ENCODE results near the gene UCHL5. TPM values are rescaled to one million over a fixed set of nuclear protein-coding genes. Genes with fewer than 3 reads are reported as not detected.

UCHL5 gene
- total RNA-seq, 4 donors from 2014 or later, result 7.4 to 40.9 (median 23.1) TPM

- TF ChIP-seq POLR2A (IDR thresholded peaks at IDR 0.05), result no peak
- no peak for TF ChIP-seq CTCF (IDR thresholded peaks at IDR 0.05)
- H3K9me3 ChIP-seq, result no peaks in the 10 kb centered on the region
These were observed 90.1 kb downstream of the UCHL5 start for GRCh38 chr1:192969091-192969490.

GRCh38 chr1:192968323-192968722 is 90.8 kb downstream of the UCHL5 start:
- Histone ChIP-seq H3K4me3 (no peak overlapping the region), H3K27ac (peak overlapping the region in 1 of 2 donors; percentile 52), H3K4me1 (no peaks in the 10 kb centered on the region), H3K27me3 (no peaks in the 10 kb centered on the region), H3K9me3 (no peaks in the 10 kb centered on the region), H3K36me3 (no peaks in the 10 kb centered on the region)
- intact Hi-C loops (cut with DNase I; ENCODE audit: low total_unique reads), result no loop called here
- TF ChIP-seq CTCF (IDR thresholded peaks at IDR 0.05) (no peak), POLR2A (IDR thresholded peaks at IDR 0.05) (no peak)
- no peak for DNase-seq

More at GRCh38 chr1:192969091-192969490, 90.1 kb downstream of the UCHL5 start:
- Histone ChIP-seq H3K27me3 (no peaks in the 10 kb centered on the region), H3K36me3 (no peaks in the 10 kb centered on the region), H3K4me3 (no peak overlapping the region), H3K27ac (peak overlapping the region; percentile 42 to 52), H3K4me1 (no peaks in the 10 kb centered on the region)
- intact Hi-C loops (cut with DNase I; ENCODE audit: low total_unique reads), result no loop called here
- DNase-seq, result no peak

- Histone ChIP-seq H3K4me3 (no peak overlapping the region), H3K27me3 (no peaks in the 10 kb centered on the region), H3K4me1 (no peaks in the 10 kb centered on the region), H3K27ac (no peak overlapping the region), H3K36me3 (no peaks in the 10 kb centered on the region), H3K9me3 (no peaks in the 10 kb centered on the region)
- DNase-seq, result no peak
- TF ChIP-seq POLR2A (IDR thresholded peaks at IDR 0.05) (no peak), CTCF (IDR thresholded peaks at IDR 0.05) (no peak)
- intact Hi-C loops (cut with DNase I; ENCODE audit: low total_unique reads), result no loop called here
These were observed 91.3 kb downstream of the UCHL5 start for GRCh38 chr1:192967901-192968300.

GRCh38 chr1:192967211-192967877 is 91.8 kb downstream of the UCHL5 start:
- intact Hi-C loops (cut with DNase I; ENCODE audit: low total_unique reads), result no loop called here
- TF ChIP-seq CTCF (IDR thresholded peaks at IDR 0.05) (no peak), POLR2A (IDR thresholded peaks at IDR 0.05) (no peak)
- Histone ChIP-seq H3K27ac (no peak overlapping the region), H3K27me3 (no peaks in the 10 kb centered on the region), H3K36me3 (no peaks in the 10 kb centered on the region), H3K9me3 (no peaks in the 10 kb centered on the region), H3K4me3 (no peak overlapping the region), H3K4me1 (no peaks in the 10 kb centered on the region)
- DNase-seq, result no peak

- Histone ChIP-seq H3K9me3 (no peaks in the 10 kb centered on the region), H3K27me3 (no peaks in the 10 kb centered on the region), H3K4me1 (no peaks in the 10 kb centered on the region), H3K4me3 (no peak overlapping the region), H3K36me3 (no peaks in the 10 kb centered on the region), H3K27ac (no peak overlapping the region)
- no peak for DNase-seq
- no peak for TF ChIP-seq POLR2A (IDR thresholded peaks at IDR 0.05)
- intact Hi-C loops (cut with DNase I; ENCODE audit: low total_unique reads), result no loop called here
These were observed 93.1 kb downstream of the UCHL5 start for GRCh38 chr1:192966073-192966472.
